H1 (cell line): ENCODE measurements around the gene ITPR1. TPM values are rescaled to one million over a fixed set of nuclear protein-coding genes. Genes with fewer than 3 reads are reported as not detected.

Experiments used
- CTCF ChIA-PET: fragments of 300-600 bp; sonication (Branson Sonifier 250); formaldehyde crosslinking; loops from one replicate; lab custom pipeline; 2021; ENCODE audit not compliant: partially characterized antibody; lab: Charles Lee
- POLR2A ChIA-PET: fragments of 300-600 bp; sonication (Branson Sonifier 250); formaldehyde crosslinking; loops from one replicate; lab custom pipeline; 2021; ENCODE audit warnings: inconsistent platforms; ENCODE audit not compliant: partially characterized antibody; lab: Charles Lee
- DNase-seq, 2 experiments: peaks; one replicate each; pipeline versions ENCODE4 v3.0.0 to v3.0.0-alpha.2; 2010 to 2022; ENCODE audit warnings: low spot score in 2 of 2, low read depth in 1 of 2, mixed read lengths in 1 of 2
- FAIRE-seq: peaks from 2 replicates; lab custom pipeline; 2011; peaks lifted over from hg19 to GRCh38; lab: Jason Lieb, UNC
- H2AFZ ChIP-seq: 2 replicates; pipeline ENCODE4 v1.8.1; 2012; ENCODE audit warnings: low read length, inconsistent platforms
- H2AK5ac ChIP-seq: 2 replicates; pipeline ENCODE4 v1.6.1; 2013; ENCODE audit warnings: low read depth, low read length
- H2BK120ac ChIP-seq: replicated peaks from 2 replicates; pipeline ENCODE3; 2013; ENCODE audit warnings: low read depth, low read length, inconsistent platforms
- H2BK12ac ChIP-seq: 2 replicates; pipeline ENCODE4 v1.6.1; 2013; ENCODE audit warnings: low read depth, low read length
- H2BK15ac ChIP-seq: 2 replicates; pipeline ENCODE4 v1.6.1; 2013; ENCODE audit warnings: low read length
- H2BK20ac ChIP-seq: 2 replicates; pipeline ENCODE4 v1.6.1; 2013; ENCODE audit warnings: low read length
- H2BK5ac ChIP-seq: 2 replicates; pipeline ENCODE4 v1.6.1; 2013; ENCODE audit warnings: low read depth, low read length
- H3K14ac ChIP-seq: 2 replicates; pipeline ENCODE4 v1.6.1; 2013; ENCODE audit warnings: inconsistent platforms; ENCODE audit not compliant: insufficient read length
- H3K18ac ChIP-seq: 2 replicates; pipeline ENCODE4 v1.6.1; 2013; ENCODE audit warnings: low read length; ENCODE audit errors: extremely low read depth
- H3K23ac ChIP-seq: 2 replicates; pipeline ENCODE4 v1.6.1; 2013; ENCODE audit warnings: inconsistent platforms; ENCODE audit not compliant: insufficient read length
- H3K23me2 ChIP-seq: 2 replicates; pipeline ENCODE4 v1.6.1; 2013; ENCODE audit warnings: low read depth, low read length
- H3K27ac ChIP-seq: 2 replicates; pipeline ENCODE4 v1.6.1; 2011; ENCODE audit warnings: low read depth, low read length, inconsistent platforms
- H3K27me3 ChIP-seq, 4 experiments: replicated peaks in 1 of 4; 1 replicate in 1 of 4; 2 replicates in 3 of 4; pipeline versions ENCODE4 v1.6.1 to v1.8.1; 2011 to 2013; ENCODE audit warnings: low read length in 3 of 4, mild to moderate bottlenecking in 3 of 4, inconsistent platforms in 2 of 4, mixed read lengths in 2 of 4, moderate library complexity in 1 of 4; ENCODE audit not compliant: control insufficient read depth in 3 of 4, insufficient read depth in 3 of 4; ENCODE audit errors: extremely low read depth in 1 of 4
- H3K36me3 ChIP-seq, 4 experiments: 2 replicates each; pipeline versions ENCODE4 v1.6.1 to v1.8.1; 2011 to 2013; ENCODE audit warnings: mild to moderate bottlenecking in 4 of 4, low read length in 3 of 4, moderate library complexity in 2 of 4, control low read depth in 1 of 4, inconsistent platforms in 1 of 4; ENCODE audit not compliant: insufficient read depth in 4 of 4, control insufficient read depth in 2 of 4
- H3K4ac ChIP-seq: replicated peaks from 2 replicates; pipeline ENCODE3; 2013; ENCODE audit warnings: low read length, low read depth, mixed read lengths, inconsistent platforms; ENCODE audit not compliant: insufficient read length
- H3K4me1 ChIP-seq, 4 experiments: replicated peaks in 1 of 4; 1 replicate in 1 of 4; 2 replicates in 3 of 4; pipeline versions ENCODE4 v1.6.1 to v1.8.1; 2011 to 2013; ENCODE audit warnings: low read length in 3 of 4, inconsistent platforms in 2 of 4, mixed read lengths in 1 of 4; ENCODE audit not compliant: insufficient read depth in 4 of 4, control insufficient read depth in 3 of 4
- H3K4me2 ChIP-seq, 2 experiments: 2 replicates each; pipeline versions ENCODE4 v1.6.1 to v1.8.1; 2011 to 2013; ENCODE audit warnings: low read depth in 2 of 2, low read length in 2 of 2, control low read depth in 1 of 2, inconsistent platforms in 1 of 2, mild to moderate bottlenecking in 1 of 2; ENCODE audit not compliant: insufficient read depth in 1 of 2
- H3K4me3 ChIP-seq, 4 experiments: fragments of 200-600, 300-600 bp in 1 of 4; sonication (generic), shearing (Covaris generic), sonication (Bioruptor Twin) in 1 of 4; 2 replicates each; pipeline versions ENCODE4 v1.5.1 to v1.8.1; 2011 to 2016; ENCODE audit warnings: low read length in 4 of 4, low read depth in 3 of 4, control low read depth in 2 of 4, inconsistent platforms in 2 of 4, mild to moderate bottlenecking in 2 of 4, mixed read lengths in 1 of 4, moderate library complexity in 1 of 4; ENCODE audit not compliant: insufficient read depth in 2 of 4; ENCODE audit errors: extremely low read depth in 1 of 4
- H3K56ac ChIP-seq: replicated peaks from 2 replicates; pipeline ENCODE3; 2013; ENCODE audit warnings: low read depth, mild to moderate bottlenecking, mixed read lengths, low read length, inconsistent platforms; ENCODE audit not compliant: insufficient read length
- H3K79me1 ChIP-seq: 2 replicates; pipeline ENCODE4 v1.6.1; 2013; ENCODE audit warnings: low read depth, low read length, control low read depth
- H3K79me2 ChIP-seq, 2 experiments: 2 replicates each; pipeline versions ENCODE4 v1.6.1 to v1.8.1; 2012 to 2013; ENCODE audit warnings: low read length in 2 of 2, mild to moderate bottlenecking in 2 of 2, inconsistent platforms in 1 of 2; ENCODE audit not compliant: insufficient read depth in 2 of 2, control insufficient read depth in 1 of 2
- H3K9ac ChIP-seq, 4 experiments: replicated peaks in 1 of 4; 1 replicate in 1 of 4; 2 replicates in 3 of 4; pipeline versions ENCODE4 v1.6.1 to v1.8.1; 2011 to 2013; ENCODE audit warnings: low read depth in 3 of 4, low read length in 3 of 4, control low read depth in 2 of 4, mild to moderate bottlenecking in 2 of 4, moderate library complexity in 2 of 4, inconsistent platforms in 1 of 4; ENCODE audit errors: extremely low read depth in 1 of 4
- H3K9me3 ChIP-seq, 2 experiments: 2 replicates each; pipeline versions ENCODE4 v1.6.1 to v1.8.1; 2012 to 2013; ENCODE audit warnings: mild to moderate bottlenecking in 2 of 2, moderate library complexity in 2 of 2, control low read depth in 1 of 2, inconsistent platforms in 1 of 2, low read depth in 1 of 2, low read length in 1 of 2, mixed read lengths in 1 of 2; ENCODE audit not compliant: insufficient read depth in 2 of 2
- H4K20me1 ChIP-seq, 2 experiments: replicated peaks in 1 of 2; 2 replicates each; pipeline versions ENCODE3 to v1.8.1; 2011 to 2013; ENCODE audit warnings: inconsistent platforms in 2 of 2, low read length in 2 of 2, mild to moderate bottlenecking in 1 of 2; ENCODE audit not compliant: insufficient read depth in 2 of 2, control insufficient read depth in 1 of 2
- H4K5ac ChIP-seq: 2 replicates; pipeline ENCODE4 v1.6.1; 2013; ENCODE audit warnings: low read length, low read depth, mixed read lengths, inconsistent platforms; ENCODE audit not compliant: insufficient read length
- H4K8ac ChIP-seq: 2 replicates; pipeline ENCODE4 v1.8.0; 2013; ENCODE audit warnings: mild to moderate bottlenecking, moderate library complexity, low read length, inconsistent platforms; ENCODE audit not compliant: insufficient read depth; ENCODE audit errors: extremely low read depth
- H4K91ac ChIP-seq: replicated peaks from 2 replicates; pipeline ENCODE3; 2013; ENCODE audit warnings: low read length, mixed read lengths, inconsistent platforms; ENCODE audit not compliant: insufficient read length
- ASH2L ChIP-seq: fragments of 200-600, 300-600 bp; sonication (generic); IDR thresholded peaks from one replicate; pipeline ENCODE4 v1.7.1; 2017; ENCODE audit warnings: low read length
- BRCA1 ChIP-seq: IDR thresholded peaks from 2 replicates; pipeline ENCODE4 v1.6.1; 2012; ENCODE audit warnings: low read depth, low read length, improper control_type of control experiment
- CBX5 ChIP-seq: fragments of 300-800, 300-1000 bp; sonication (generic); IDR thresholded peaks from 2 replicates; pipeline ENCODE4 v1.7.1; 2016; ENCODE audit warnings: antibody characterized with exemption, low read length, low read depth
- CEBPB ChIP-seq: IDR thresholded peaks from 2 replicates; pipeline ENCODE4 v1.6.1; 2012; ENCODE audit warnings: low read depth, low read length
- CTBP2 ChIP-seq: IDR thresholded peaks from 2 replicates; pipeline ENCODE4 v1.7.0; 2011; ENCODE audit warnings: borderline replicate concordance, mild to moderate bottlenecking, moderate library complexity, mixed read lengths, low read length; ENCODE audit not compliant: insufficient read depth, insufficient read length
- EGR1 ChIP-seq: IDR thresholded peaks from 2 replicates; pipeline ENCODE4 v1.6.1; 2011; ENCODE audit warnings: low read depth, low read length, borderline replicate concordance
- GTF2F1 ChIP-seq: IDR thresholded peaks from 2 replicates; pipeline ENCODE4 v1.6.1; 2012; ENCODE audit warnings: low read depth, low read length, improper control_type of control experiment, borderline replicate concordance
- NANOG ChIP-seq: IDR thresholded peaks from 2 replicates; pipeline ENCODE4 v1.6.1; 2011; ENCODE audit warnings: low read length, low read depth, mild to moderate bottlenecking, inconsistent platforms; ENCODE audit not compliant: insufficient read depth, poor library complexity, severe bottlenecking
- NRF1 ChIP-seq: IDR thresholded peaks from 2 replicates; pipeline ENCODE4 v1.6.1; 2011; ENCODE audit warnings: mild to moderate bottlenecking, low read depth, low read length, improper control_type of control experiment
- POLR2AphosphoS5 ChIP-seq: IDR thresholded peaks from 2 replicates; pipeline ENCODE4 v1.6.1; 2011; ENCODE audit warnings: low read depth, low read length
- RNF2 ChIP-seq: fragments of 200-900, 300-1000 bp; sonication (generic); IDR thresholded peaks from 2 replicates; pipeline ENCODE4 v1.7.1; 2016; ENCODE audit warnings: borderline replicate concordance, low read depth, mild to moderate bottlenecking, antibody characterized with exemption, low read length; ENCODE audit not compliant: poor library complexity, severe bottlenecking; ENCODE audit errors: missing control alignments
- RXRA ChIP-seq: IDR thresholded peaks from 2 replicates; pipeline ENCODE4 v1.6.1; 2011; ENCODE audit warnings: low read depth, mild to moderate bottlenecking, low read length, moderate library complexity; ENCODE audit not compliant: insufficient read depth
- SIX5 ChIP-seq: IDR thresholded peaks from 2 replicates; pipeline ENCODE4 v1.6.1; 2011; ENCODE audit warnings: mild to moderate bottlenecking, low read depth, low read length
- SUZ12 ChIP-seq: fragments of 200-600 bp; sonication (generic); IDR thresholded peaks from 2 replicates; pipeline ENCODE4 v1.6.1; 2012; ENCODE audit warnings: mild to moderate bottlenecking, inconsistent platforms, low read length, moderate library complexity, mixed read lengths
- WGBS, 2 experiments: shearing (Covaris generic) in 1 of 2; methylation state at CpG; one replicate each; pipeline versions ENCODE4 v1.1.6 to v1.1.7; 2013 to 2015; ENCODE audit warnings: low lambda C conversion rate in 2 of 2, mixed read lengths in 2 of 2, inconsistent platforms in 1 of 2, low coverage in 1 of 2, missing lambda C conversion rate in 1 of 2; ENCODE audit not compliant: insufficient replicate concordance in 2 of 2, insufficient coverage in 1 of 2, insufficient read length in 1 of 2; ENCODE audit errors: extremely low coverage in 1 of 2, missing lambda C conversion rate in 1 of 2; 5-methylcytosine and 5-hydroxymethylcytosine counted together
- polyA plus RNA-seq, 7 experiments: library from polyadenylated mRNA; depleted of rRNA in 3 of 7; stranded (reverse) in 5 of 7; unstranded in 2 of 7; fragments of >200 nt in 5 of 7; fragments of 200-250 nt in 2 of 7; gene quantifications; 1 replicate in 5 of 7; 2 replicates in 1 of 7; 4 replicates in 1 of 7; pipeline versions ENCODE4 v1.2.1 to v1.2.3, GENCODE V29; 2011 to 2013; ENCODE audit warnings: missing spikeins in 2 of 7, mixed read lengths in 2 of 7
- total RNA-seq: library from RNA; stranded (reverse); fragmentation: NEBNext Ultra II Directional; extraction: Animal tissue kit (Norgen Biotek cat#: 25700); gene quantifications from 2 replicates; pipeline ENCODE4 v1.2.1, GENCODE V29; 2021

The ITPR1 gene
- total and polyA plus RNA-seq, 2 of the 8 experiments (the other 6 are each of a cell fraction or from before 2014, with no cell fraction given) = 2.5 to 16.3 TPM

DNA sequence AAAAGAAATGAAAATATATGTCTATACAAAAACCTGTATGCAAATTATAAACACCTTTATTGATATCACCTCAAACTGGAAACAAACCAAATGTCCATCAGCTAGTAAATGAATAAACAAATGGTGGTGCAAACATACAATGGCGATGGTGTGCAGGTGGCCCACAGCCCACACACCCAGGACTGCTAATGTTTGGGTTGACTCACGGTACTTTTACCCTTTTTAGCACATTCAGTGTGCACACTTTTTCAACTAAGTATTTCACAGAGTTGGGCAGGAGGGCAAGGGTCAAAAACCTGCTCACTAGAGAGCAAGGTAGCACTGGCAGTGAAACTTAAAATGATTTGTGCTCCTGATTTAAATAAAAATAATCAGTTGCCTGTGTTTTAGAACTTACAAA is 363.0 kb downstream of the ITPR1 start:
- H4K5ac ChIP-seq = no peak overlapping the region
- no peak overlapping the region for H3K18ac ChIP-seq
- H3K14ac ChIP-seq = no peak overlapping the region
- no peak overlapping the region for H3K56ac ChIP-seq
- H3K27ac ChIP-seq = no peak overlapping the region
- no peak overlapping the region for H4K91ac ChIP-seq
- H3K9ac ChIP-seq = no peak overlapping the region
- no peaks in the 10 kb centered on the region for H3K4me1 ChIP-seq
- no peak overlapping the region for H4K8ac ChIP-seq
- no peak overlapping the region for H2BK5ac ChIP-seq
- no peak overlapping the region for H2BK15ac ChIP-seq
- no peak for FAIRE-seq
- no peak overlapping the region for H2BK20ac ChIP-seq
- TF ChIP-seq POLR2AphosphoS5 = no peak
- TF ChIP-seq RXRA = no peak
- TF ChIP-seq NRF1 = no peak
- no peak for TF ChIP-seq GTF2F1
- no peak for TF ChIP-seq CEBPB
- TF ChIP-seq SIX5 = no peak
- no peak for TF ChIP-seq EGR1
- TF ChIP-seq SUZ12 = no peak
- no peak for TF ChIP-seq BRCA1
- no peak for TF ChIP-seq CBX5
- TF ChIP-seq CTBP2 = no peak
- TF ChIP-seq ASH2L = no peak
- TF ChIP-seq NANOG = no peak
- no peak for TF ChIP-seq RNF2
- H3K23ac ChIP-seq = no peak overlapping the region
- no peak overlapping the region for H3K4me2 ChIP-seq
- H3K36me3 ChIP-seq = no peaks in the 10 kb centered on the region
- no peaks in the 10 kb centered on the region for H3K23me2 ChIP-seq
- no peak overlapping the region for H3K4ac ChIP-seq
- no peak overlapping the region for H2BK120ac ChIP-seq
- ChIA-PET POLR2A (no interaction called here), CTCF (no interaction called here)
- H2AFZ ChIP-seq = no peak overlapping the region
- 0 out of 4 replicates have a peak, but pooled peaks cover 0 to 1% of the 10 kb centered on the region in 2 experiments for H3K9me3 ChIP-seq
- WGBS, 2 experiments = 50% methylated on average over 2 of the region's 2 CpGs; no CpG with 5 or more reads in 1 of the 2 experiments
- no peak for DNase-seq
- H3K4me3 ChIP-seq = no peak overlapping the region
- H2AK5ac ChIP-seq = no peak overlapping the region
- H3K79me2 ChIP-seq = no peaks in the 10 kb centered on the region
- H2BK12ac ChIP-seq = no peak overlapping the region
- H4K20me1 ChIP-seq = no peaks in the 10 kb centered on the region
- no peaks in the 10 kb centered on the region for H3K79me1 ChIP-seq
- no peaks in the 10 kb centered on the region for H3K27me3 ChIP-seq
